ENCODE data around the gene GPR171. TPM values are rescaled to one million over a fixed set of nuclear protein-coding genes. Genes with fewer than 3 reads are reported as not detected.

GPR171 gene
- total and polyA plus RNA-seq, 2 of the 13 experiments (the other 11 are each of a cell fraction or from before 2014, with no cell fraction given): not detected

DNA sequence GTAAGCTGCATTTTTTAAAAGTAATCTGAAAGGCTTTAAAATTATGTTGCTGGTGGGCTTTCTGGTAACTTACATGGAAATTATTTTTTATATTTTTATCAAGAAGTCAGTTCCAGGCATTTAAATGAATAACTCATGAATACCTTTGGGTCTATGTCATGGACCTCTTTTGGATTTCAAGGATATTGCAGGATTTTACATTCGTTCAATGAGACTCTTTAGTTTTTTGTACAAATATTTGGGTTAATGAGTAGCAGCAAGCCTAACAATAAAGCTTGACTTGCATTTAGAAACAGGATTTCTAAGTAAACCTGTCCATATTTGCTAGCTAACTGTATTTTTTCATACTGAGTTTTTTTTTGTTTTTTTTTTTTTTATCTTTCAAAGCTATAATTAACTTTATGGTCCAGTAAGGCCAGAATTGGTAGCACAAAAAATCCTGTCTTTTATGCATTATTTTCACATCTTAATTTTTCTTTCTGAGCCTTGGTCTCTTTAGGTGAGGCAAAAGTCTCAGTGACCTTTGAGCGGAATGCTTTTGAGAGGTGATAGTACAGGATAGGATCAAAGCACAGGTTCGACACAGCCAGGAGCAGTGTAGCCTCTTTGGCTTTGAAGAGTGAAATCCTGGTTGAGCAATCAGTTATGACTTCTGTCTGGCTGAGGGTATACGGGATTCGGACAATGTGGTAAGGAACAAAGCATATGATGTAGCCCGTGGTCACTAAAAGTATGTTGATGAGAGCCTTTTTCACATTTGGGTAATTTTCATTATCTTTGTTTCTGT, 4.8 kb downstream of the GPR171 start (continued):
- TF ChIP-seq HOXD1 (CRISPR knock-in tag; IDR thresholded peaks at IDR 0.05) (no peak), PHF8 (CRISPR knock-in tag; IDR thresholded peaks at IDR 0.05) (peak; percentile 25; the same call in 1 of the 2 replicates), ZNF337 (CRISPR knock-in tag; IDR thresholded peaks at IDR 0.05; ENCODE audit: borderline replicate concordance, low read depth) (no peak), JDP2 (CRISPR knock-in tag; IDR thresholded peaks at IDR 0.05; ENCODE audit: borderline replicate concordance) (no peak), FLYWCH1 (CRISPR knock-in tag; IDR thresholded peaks at IDR 0.05) (no peak), PAF1 (CRISPR knock-in tag; IDR thresholded peaks at IDR 0.05) (no peak), YY1 (IDR thresholded peaks at IDR 0.05; ENCODE audit: insufficient read depth, insufficient replicate concordance, low read depth, low read length) (no peak), FOXA1 (IDR thresholded peaks at IDR 0.05) (no peak), FOXA1 (CRISPR knock-in tag; IDR thresholded peaks at IDR 0.05) (peak; percentile 61), GPN1 (CRISPR knock-in tag; IDR thresholded peaks at IDR 0.05; ENCODE audit: borderline replicate concordance) (no peak), ZBTB7B (CRISPR knock-in tag; IDR thresholded peaks at IDR 0.05) (0 out of 2 replicates have a peak, but pooled peaks have one; percentile 21), RELA (CRISPR knock-in tag; IDR thresholded peaks at IDR 0.05) (no peak), NFE2L2 (IDR thresholded peaks at IDR 0.05; ENCODE audit: low read length) (no peak), CHD2 (IDR thresholded peaks at IDR 0.05; ENCODE audit: low read depth, low read length) (no peak), ZNF317 (CRISPR knock-in tag; IDR thresholded peaks at IDR 0.05) (peak; percentile 32; the same call in 1 of the 2 replicates), ZNF296 (CRISPR knock-in tag; conservative IDR thresholded peaks at IDR 0.05) (no peak), SRSF9 (IDR thresholded peaks at IDR 0.05; ENCODE audit: borderline replicate concordance, insufficient read depth, low read depth, low read length, poor library complexity, severe bottlenecking) (no peak), ZNF343 (CRISPR knock-in tag; IDR thresholded peaks at IDR 0.05) (no peak), PHF21A (CRISPR knock-in tag; IDR thresholded peaks at IDR 0.05) (peak; percentile 89), ZFYVE20 (CRISPR knock-in tag; IDR thresholded peaks at IDR 0.05; ENCODE audit: borderline replicate concordance, low read depth) (no peak), MLLT10 (CRISPR knock-in tag; IDR thresholded peaks at IDR 0.05) (no peak)
- TF ChIP-seq, protein P1, sequence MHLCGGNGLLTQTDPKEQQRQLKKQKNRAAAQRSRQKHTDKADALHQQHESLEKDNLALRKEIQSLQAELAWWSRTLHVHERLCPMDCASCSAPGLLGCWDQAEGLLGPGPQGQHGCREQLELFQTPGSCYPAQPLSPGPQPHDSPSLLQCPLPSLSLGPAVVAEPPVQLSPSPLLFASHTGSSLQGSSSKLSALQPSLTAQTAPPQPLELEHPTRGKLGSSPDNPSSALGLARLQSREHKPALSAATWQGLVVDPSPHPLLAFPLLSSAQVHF (CRISPR knock-in tag; IDR thresholded peaks at IDR 0.05): no peak
- TF ChIP-seq, protein P2, sequence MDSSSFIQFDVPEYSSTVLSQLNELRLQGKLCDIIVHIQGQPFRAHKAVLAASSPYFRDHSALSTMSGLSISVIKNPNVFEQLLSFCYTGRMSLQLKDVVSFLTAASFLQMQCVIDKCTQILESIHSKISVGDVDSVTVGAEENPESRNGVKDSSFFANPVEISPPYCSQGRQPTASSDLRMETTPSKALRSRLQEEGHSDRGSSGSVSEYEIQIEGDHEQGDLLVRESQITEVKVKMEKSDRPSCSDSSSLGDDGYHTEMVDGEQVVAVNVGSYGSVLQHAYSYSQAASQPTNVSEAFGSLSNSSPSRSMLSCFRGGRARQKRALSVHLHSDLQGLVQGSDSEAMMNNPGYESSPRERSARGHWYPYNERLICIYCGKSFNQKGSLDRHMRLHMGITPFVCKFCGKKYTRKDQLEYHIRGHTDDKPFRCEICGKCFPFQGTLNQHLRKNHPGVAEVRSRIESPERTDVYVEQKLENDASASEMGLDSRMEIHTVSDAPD (CRISPR knock-in tag; IDR thresholded peaks at IDR 0.05): no peak; the same call in 1 of the 2 replicates
- TF ChIP-seq, protein P3, sequence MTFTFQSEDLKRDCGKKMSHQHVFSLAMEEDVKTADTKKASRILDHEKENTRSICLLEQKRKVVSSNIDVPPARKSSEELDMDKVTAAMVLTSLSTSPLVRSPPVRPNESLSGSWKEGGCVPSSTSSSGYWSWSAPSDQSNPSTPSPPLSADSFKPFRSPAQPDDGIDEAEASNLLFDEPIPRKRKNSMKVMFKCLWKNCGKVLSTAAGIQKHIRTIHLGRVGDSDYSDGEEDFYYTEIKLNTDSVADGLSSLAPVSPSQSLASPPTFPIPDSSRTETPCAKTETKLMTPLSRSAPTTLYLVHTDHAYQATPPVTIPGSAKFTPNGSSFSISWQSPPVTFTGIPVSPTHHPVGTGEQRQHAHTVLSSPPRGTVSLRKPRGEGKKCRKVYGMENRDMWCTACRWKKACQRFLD (CRISPR knock-in tag; IDR thresholded peaks at IDR 0.05; ENCODE audit: borderline replicate concordance): no peak

All from HepG2 (cell line).